Left ventricle myocardium inferior (tissue), 1 donor: Measurements from ENCODE around the gene TPM1. TPM values are rescaled to one million over a fixed set of nuclear protein-coding genes. Genes with fewer than 3 reads are reported as not detected.
A peak's percentile ranks its signal among the peaks of the same experiment; 100 is the strongest.

Source experiments
- DNase-seq: peaks from one replicate; pipeline ENCODE4 v3.0.0-alpha.2; 2020
- H3K27ac ChIP-seq: fragments of 200-600 bp; replicated peaks from 2 replicates; pipeline ENCODE4 v1.8.0; 2021
- H3K27me3 ChIP-seq: fragments of 200-600 bp; 2 replicates; pipeline ENCODE4 v1.8.0; 2021; ENCODE audit warnings: low read depth
- H3K36me3 ChIP-seq: fragments of 200-600 bp; 2 replicates; pipeline ENCODE4 v1.8.0; 2021
- H3K4me1 ChIP-seq: fragments of 200-600 bp; 2 replicates; pipeline ENCODE4 v1.8.0; 2021
- H3K4me3 ChIP-seq: fragments of 200-600 bp; 2 replicates; pipeline ENCODE4 v1.8.0; 2021; ENCODE audit warnings: mild to moderate bottlenecking, moderate library complexity
- H3K9me3 ChIP-seq: fragments of 200-600 bp; replicated peaks from 2 replicates; pipeline ENCODE4 v1.8.0; 2021
- CTCF ChIP-seq: fragments of 200-600 bp; IDR thresholded peaks from 2 replicates; pipeline ENCODE4 v1.8.0; 2021; ENCODE audit warnings: antibody characterized with exemption, mild to moderate bottlenecking, borderline replicate concordance
- intact Hi-C: fragments of 100-400 bp; cut with micrococcal nuclease; formaldehyde crosslinking; loops from one replicate; pipeline ENCODE4 v1.11.0; 2022
- total RNA-seq: library from RNA; stranded (reverse); fragmentation: NEBNext Ultra II Directional; extraction: Animal tissue kit (Norgen Biotek cat#: 25700); gene quantifications from one replicate; pipeline ENCODE4 v1.2.1, GENCODE V29; 2021
- donor health status: DM: no; HTN: yes; CAD: no; lungs with severe emphysema.

Gene TPM1
- total RNA-seq, 1 donor from 2014 or later, result 12,604 TPM

DNA sequence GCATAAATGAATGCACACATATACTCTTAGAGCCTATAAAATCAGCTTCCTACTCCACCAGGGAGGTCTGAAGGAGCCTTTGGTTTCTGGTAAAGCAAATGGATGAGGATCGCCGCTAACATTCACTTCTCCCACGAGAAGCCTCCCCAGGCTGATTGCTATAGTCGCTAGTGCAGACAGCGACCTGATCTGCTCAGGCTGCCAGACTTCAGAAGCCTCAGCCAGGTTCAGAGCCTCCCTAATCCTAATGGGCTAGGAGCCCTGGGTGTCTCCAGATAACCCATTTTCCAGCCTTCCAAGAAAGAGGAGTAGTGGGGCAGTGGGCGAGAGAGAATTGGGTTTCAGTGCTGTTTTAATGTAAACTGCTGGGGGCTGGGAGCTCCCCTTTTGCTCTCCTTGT is 35.4 kb downstream of the TPM1 start:
- no peaks in the 10 kb centered on the region for H3K36me3 ChIP-seq
- H3K9me3 ChIP-seq, result no peaks in the 10 kb centered on the region
- no peak for TF ChIP-seq CTCF
- intact Hi-C loops, result no loop called here
- H3K27ac ChIP-seq, result no peak overlapping the region
- H3K27me3 ChIP-seq, result no peaks in the 10 kb centered on the region
- no peak overlapping the region for H3K4me3 ChIP-seq
- H3K4me1 ChIP-seq, result peaks cover 23% of the 10 kb centered on the region
- no peak for DNase-seq

DNA sequence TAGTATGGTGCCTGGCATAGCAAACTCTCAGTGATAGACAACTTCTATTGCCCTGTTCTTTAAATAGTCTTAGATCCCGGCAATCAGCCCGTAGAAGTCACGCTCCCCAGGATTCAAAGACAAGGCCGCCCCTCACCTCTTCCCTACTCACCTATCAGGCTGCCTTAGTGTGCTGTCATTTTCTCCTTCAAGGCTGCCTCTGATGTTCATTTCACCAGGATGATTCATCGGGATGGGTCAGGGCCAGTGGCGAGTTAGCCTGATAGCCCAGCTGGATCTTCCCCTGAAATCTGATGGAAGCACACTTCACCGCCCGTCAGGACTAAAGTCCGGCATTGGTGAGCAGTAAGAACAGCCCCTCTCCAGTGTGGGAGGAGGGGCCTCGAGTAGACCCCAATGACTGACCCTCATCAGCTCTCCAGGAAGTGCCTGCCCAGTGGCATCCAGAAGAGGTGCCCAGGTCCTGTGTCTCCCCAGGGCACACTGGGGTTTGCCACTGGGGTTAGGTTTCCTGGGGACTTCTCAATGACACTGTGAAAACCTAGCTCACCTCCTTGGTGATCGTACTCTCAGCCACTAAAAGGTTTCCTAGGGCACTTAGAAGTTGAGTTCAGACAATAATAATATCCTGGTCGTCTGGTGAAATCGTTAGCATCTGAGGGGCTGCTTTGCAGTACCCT is 37.5 kb downstream of the TPM1 start:
- intact Hi-C loops, result no loop called here
- peak overlapping the region; percentile 79 for H3K27ac ChIP-seq
- no peak for DNase-seq
- H3K9me3 ChIP-seq, result no peaks in the 10 kb centered on the region
- H3K27me3 ChIP-seq, result no peaks in the 10 kb centered on the region
- peaks cover 31% of the 10 kb centered on the region for H3K4me1 ChIP-seq
- H3K36me3 ChIP-seq, result no peaks in the 10 kb centered on the region
- no peak overlapping the region for H3K4me3 ChIP-seq
- TF ChIP-seq CTCF, result no peak

GRCh38 chr15:63080634-63081250 is 38.2 kb downstream of the TPM1 start:
- H3K27me3 ChIP-seq, result no peaks in the 10 kb centered on the region
- H3K36me3 ChIP-seq, result no peaks in the 10 kb centered on the region
- peaks cover 32% of the 10 kb centered on the region for H3K4me1 ChIP-seq
- no peak overlapping the region for H3K4me3 ChIP-seq
- TF ChIP-seq CTCF, result no peak
- no peaks in the 10 kb centered on the region for H3K9me3 ChIP-seq
- intact Hi-C loops, result no loop called here
- peak overlapping the region; percentile 79 for H3K27ac ChIP-seq
- peak; percentile 43 for DNase-seq

- H3K4me3 ChIP-seq, result no peak overlapping the region
- no peak for DNase-seq
- H3K27ac ChIP-seq, result peak overlapping the region; percentile 48
- H3K9me3 ChIP-seq, result no peaks in the 10 kb centered on the region
- intact Hi-C loops, result no loop called here
- TF ChIP-seq CTCF, result no peak
- H3K36me3 ChIP-seq, result no peaks in the 10 kb centered on the region
- no peaks in the 10 kb centered on the region for H3K27me3 ChIP-seq
- peaks cover 40% of the 10 kb centered on the region for H3K4me1 ChIP-seq
Observed at GRCh38 chr15:63082366-63082765, 39.8 kb downstream of the TPM1 start.

DNA sequence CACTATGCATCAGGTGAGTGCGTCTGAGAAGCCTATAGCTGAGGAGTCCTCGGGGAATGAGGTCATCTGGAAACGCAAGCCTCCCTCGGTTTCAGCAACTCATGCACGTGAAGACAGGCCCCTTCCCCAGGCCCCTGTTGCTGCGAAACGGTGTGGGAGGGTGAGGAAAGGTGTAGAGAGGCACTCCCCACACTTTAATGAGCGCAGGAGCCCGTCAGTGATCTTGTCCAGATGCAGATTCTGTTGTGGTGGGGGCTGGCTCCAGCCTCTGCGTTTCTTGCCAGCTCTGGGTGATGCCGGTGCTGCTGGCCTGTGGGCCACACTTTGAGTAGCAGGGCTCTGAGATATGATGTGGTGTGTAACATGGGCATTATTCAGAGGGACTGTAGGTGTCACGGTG is 40.5 kb downstream of the TPM1 start:
- intact Hi-C loops, result no loop called here
- H3K36me3 ChIP-seq, result no peaks in the 10 kb centered on the region
- H3K4me1 ChIP-seq, result peaks cover 41% of the 10 kb centered on the region
- peak; percentile 36 for DNase-seq
- H3K9me3 ChIP-seq, result no peaks in the 10 kb centered on the region
- TF ChIP-seq CTCF, result no peak
- no peaks in the 10 kb centered on the region for H3K27me3 ChIP-seq
- H3K27ac ChIP-seq, result peak overlapping the region; percentile 48
- no peak overlapping the region for H3K4me3 ChIP-seq
